Body of pancreas (tissue), 4 donors: ENCODE data around the gene DCAF10. TPM values are rescaled to one million over a fixed set of nuclear protein-coding genes. Genes with fewer than 3 reads are reported as not detected.

Experiments
- ATAC-seq: fragments of 150-250 bp; one replicate; pipeline ENCODE4 v1.9.1; 2016
- DNase-seq, 4 donors: peaks; one replicate each; pipeline ENCODE4 v3.0.0-alpha.2; 2019
- H3K27ac ChIP-seq, 4 donors: fragments of 200-600 bp; sonication (generic); 1 replicate in 3 of 4; 2 replicates in 1 of 4; pipeline versions ENCODE4 v1.5.1 to v1.6.1; 2016 to 2019; ENCODE audit warnings: mild to moderate bottlenecking in 1 of 4, mixed read lengths in 1 of 4, moderate library complexity in 1 of 4
- H3K27me3 ChIP-seq, 2 donors: fragments of 200-600 bp; sonication (generic); one replicate each; pipeline ENCODE4 v1.6.0; 2016; ENCODE audit warnings: mild to moderate bottlenecking in 1 of 2
- H3K36me3 ChIP-seq, 2 donors: fragments of 200-600 bp; sonication (generic); replicated peaks in 1 of 2; 2 replicates each; pipeline ENCODE4 v1.5.1; 2016; ENCODE audit warnings: low read depth in 2 of 2; ENCODE audit not compliant: insufficient read depth in 1 of 2
- H3K4me1 ChIP-seq: fragments of 200-600 bp; sonication (generic); one replicate; pipeline ENCODE4 v1.6.0; 2016
- H3K4me3 ChIP-seq, 2 donors: fragments of 200-600 bp; sonication (generic); 1 replicate in 1 of 2; 2 replicates in 1 of 2; pipeline ENCODE4 v1.5.1; 2016 to 2019
- H3K9me3 ChIP-seq, 3 donors: fragments of 200-600 bp; sonication (generic); 1 replicate in 2 of 3; 2 replicates in 1 of 3; pipeline ENCODE4 v1.5.1; 2016
- POLR2A ChIP-seq, 3 donors: fragments of 450-650 bp; IDR thresholded peaks; one replicate each; pipeline ENCODE4 v1.6.1; 2016; ENCODE audit warnings: antibody characterized with exemption in 3 of 3, mild to moderate bottlenecking in 2 of 3
- WGBS, 2 donors: methylation state at CpG; one replicate each; pipeline ENCODE4 v1.1.5; 2017; 5-methylcytosine and 5-hydroxymethylcytosine counted together
- intact Hi-C: fragments of 100-400 bp; cut with DNase I; formaldehyde crosslinking; loops from one replicate; pipeline ENCODE4 v1.15.1; 2023
- total RNA-seq, 2 donors: library from RNA; depleted of rRNA; stranded (reverse); fragments of >200 nt; gene quantifications; one replicate each; pipeline ENCODE4 v1.1.0, GENCODE V29; 2016
- TF ChIP-seq, protein P1 (sequence below), 7 experiments: fragments of 450-650 bp in 4 of 7; fragments of 200-600 bp in 3 of 7; sonication (generic) in 3 of 7; IDR thresholded peaks; one replicate each; pipeline ENCODE4 v1.5.1; 2016 to 2019; ENCODE audit warnings: antibody characterized with exemption in 7 of 7

DCAF10 gene
- total RNA-seq, 2 donors from 2014 or later, result 12.7 to 14.5 TPM

DNA sequence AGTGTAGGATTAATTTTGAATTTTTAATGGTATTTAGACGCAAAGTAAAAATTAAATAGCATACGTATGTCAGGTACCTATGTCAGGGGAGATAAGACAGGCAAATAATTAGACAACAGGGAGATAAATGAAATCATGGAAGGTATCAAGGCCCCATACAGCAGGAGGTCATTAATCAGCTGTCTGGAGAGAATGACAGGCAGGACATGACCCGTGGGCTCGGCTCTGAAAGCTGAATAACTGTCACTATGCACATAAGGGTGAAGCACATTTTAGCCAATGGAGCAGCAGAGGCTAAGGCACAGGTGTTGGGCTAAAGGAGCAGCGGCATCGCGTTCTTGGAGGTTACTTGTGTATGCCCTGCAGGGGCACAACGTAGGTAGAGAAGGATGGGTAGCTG is 91.5 kb downstream of the DCAF10 start:
- Histone ChIP-seq H3K27ac (no peak overlapping the region), H3K9me3 (no peaks in the 10 kb centered on the region), H3K27me3 (no peaks in the 10 kb centered on the region), H3K4me1 (no peaks in the 10 kb centered on the region), H3K36me3 (peaks cover 12 to 14% of the 10 kb centered on the region in 2 donors), H3K4me3 (no peak overlapping the region)
- no peak for DNase-seq
- intact Hi-C loops, result no loop called here
- no peak for ATAC-seq
- TF ChIP-seq POLR2A (IDR thresholded peaks at IDR 0.05), result no peak
- TF ChIP-seq, protein P1, sequence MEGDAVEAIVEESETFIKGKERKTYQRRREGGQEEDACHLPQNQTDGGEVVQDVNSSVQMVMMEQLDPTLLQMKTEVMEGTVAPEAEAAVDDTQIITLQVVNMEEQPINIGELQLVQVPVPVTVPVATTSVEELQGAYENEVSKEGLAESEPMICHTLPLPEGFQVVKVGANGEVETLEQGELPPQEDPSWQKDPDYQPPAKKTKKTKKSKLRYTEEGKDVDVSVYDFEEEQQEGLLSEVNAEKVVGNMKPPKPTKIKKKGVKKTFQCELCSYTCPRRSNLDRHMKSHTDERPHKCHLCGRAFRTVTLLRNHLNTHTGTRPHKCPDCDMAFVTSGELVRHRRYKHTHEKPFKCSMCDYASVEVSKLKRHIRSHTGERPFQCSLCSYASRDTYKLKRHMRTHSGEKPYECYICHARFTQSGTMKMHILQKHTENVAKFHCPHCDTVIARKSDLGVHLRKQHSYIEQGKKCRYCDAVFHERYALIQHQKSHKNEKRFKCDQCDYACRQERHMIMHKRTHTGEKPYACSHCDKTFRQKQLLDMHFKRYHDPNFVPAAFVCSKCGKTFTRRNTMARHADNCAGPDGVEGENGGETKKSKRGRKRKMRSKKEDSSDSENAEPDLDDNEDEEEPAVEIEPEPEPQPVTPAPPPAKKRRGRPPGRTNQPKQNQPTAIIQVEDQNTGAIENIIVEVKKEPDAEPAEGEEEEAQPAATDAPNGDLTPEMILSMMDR (IDR thresholded peaks at IDR 0.05), result no peak
- WGBS, 2 donors, result 73 to 77% methylated on average over 8 of the region's 8 CpGs

DNA sequence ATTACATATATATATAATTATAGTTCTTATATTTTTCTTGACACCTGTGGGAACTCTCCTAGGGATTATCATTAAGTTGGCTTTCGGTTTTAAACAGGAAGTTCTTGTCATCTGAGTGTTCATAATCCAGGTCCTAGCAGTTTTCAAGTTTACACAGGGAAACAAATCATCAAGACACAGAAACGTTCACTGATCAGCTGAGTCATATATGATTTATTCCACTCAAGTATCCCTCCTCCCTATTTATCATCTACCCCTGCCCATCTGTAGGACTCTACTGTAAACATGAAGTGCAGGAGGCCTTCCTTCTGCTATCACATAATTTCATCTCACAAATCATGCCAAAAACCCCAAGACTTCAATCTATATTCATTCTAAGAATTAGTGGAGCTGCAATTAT is 97.1 kb downstream of the DCAF10 start:
- intact Hi-C loops, result no loop called here
- H3K36me3 ChIP-seq, result peaks cover 14 to 20% of the 10 kb centered on the region in 2 donors
- WGBS, 2 donors, result 51 to 55% methylated on average over 2 of the region's 2 CpGs
- H3K9me3 ChIP-seq, result no peaks in the 10 kb centered on the region
- ATAC-seq, result no peak
- H3K4me1 ChIP-seq, result peaks cover 14% of the 10 kb centered on the region
- DNase-seq, result no peak
- no peak overlapping the region for H3K27ac ChIP-seq
- TF ChIP-seq POLR2A (IDR thresholded peaks at IDR 0.05), result no peak
- no peaks in the 10 kb centered on the region for H3K27me3 ChIP-seq
- H3K4me3 ChIP-seq, result no peak overlapping the region

DNA sequence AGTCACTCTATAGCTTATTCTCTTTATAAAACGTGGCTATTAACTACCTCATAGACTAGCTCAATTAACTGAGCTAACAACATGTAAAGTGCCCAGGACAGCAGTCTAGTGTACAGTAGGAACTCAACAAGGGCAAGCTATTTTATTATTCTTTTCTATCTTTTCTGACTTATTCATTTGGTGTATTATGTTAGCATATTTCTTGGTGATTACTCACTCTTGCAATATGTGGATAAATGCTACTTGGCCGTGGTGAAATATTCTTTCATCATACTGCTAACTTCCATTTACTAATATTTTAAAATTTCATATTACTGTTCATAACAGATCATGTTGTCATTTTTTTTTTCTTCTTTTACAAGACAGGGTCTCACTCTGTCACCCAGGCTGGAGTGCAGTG is 98.4 kb downstream of the DCAF10 start:
- intact Hi-C loops, result no loop called here
- no peaks in the 10 kb centered on the region for H3K9me3 ChIP-seq
- TF ChIP-seq, protein P1 (IDR thresholded peaks at IDR 0.05), result no peak
- TF ChIP-seq POLR2A (IDR thresholded peaks at IDR 0.05), result no peak
- DNase-seq (no peak), ATAC-seq (no peak)
- H3K4me1 ChIP-seq, result peaks cover 20% of the 10 kb centered on the region
- H3K4me3 ChIP-seq, result no peak overlapping the region
- H3K27ac ChIP-seq, result no peak overlapping the region
- 80 to 85% methylated on average over 2 of the region's 2 CpGs for WGBS, 2 donors
- peaks cover 14 to 20% of the 10 kb centered on the region in 2 donors for H3K36me3 ChIP-seq
- H3K27me3 ChIP-seq, result no peaks in the 10 kb centered on the region

DNA sequence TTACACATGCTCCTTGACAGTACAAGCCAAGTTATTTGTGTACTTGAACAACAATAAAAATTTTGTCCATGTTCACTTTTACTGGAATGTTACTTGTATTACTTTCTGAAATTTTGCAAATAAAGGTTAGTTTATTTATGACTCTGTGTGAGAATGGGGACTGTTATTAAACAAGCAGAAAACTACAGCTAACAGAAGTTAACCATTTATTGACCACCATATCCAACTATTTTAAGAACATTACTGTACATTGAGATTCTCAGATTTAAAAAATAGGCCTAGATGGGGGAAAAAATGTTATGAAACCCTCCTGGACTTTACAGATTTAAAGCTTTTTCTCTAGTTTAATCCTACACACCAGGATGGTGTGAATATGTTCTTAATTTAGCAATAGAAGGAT is 101.5 kb downstream of the DCAF10 start:
- Histone ChIP-seq H3K36me3 (peaks cover 0 to 8% of the 10 kb centered on the region in 2 donors), H3K27ac (no peak overlapping the region), H3K9me3 (no peaks in the 10 kb centered on the region), H3K4me1 (peaks cover 30% of the 10 kb centered on the region), H3K4me3 (no peak overlapping the region), H3K27me3 (no peaks in the 10 kb centered on the region)
- DNase-seq, result no peak
- ATAC-seq, result no peak
- no peak for TF ChIP-seq POLR2A (IDR thresholded peaks at IDR 0.05)
- TF ChIP-seq, protein P1 (IDR thresholded peaks at IDR 0.05), result no peak
- intact Hi-C loops, result no loop called here

DNA sequence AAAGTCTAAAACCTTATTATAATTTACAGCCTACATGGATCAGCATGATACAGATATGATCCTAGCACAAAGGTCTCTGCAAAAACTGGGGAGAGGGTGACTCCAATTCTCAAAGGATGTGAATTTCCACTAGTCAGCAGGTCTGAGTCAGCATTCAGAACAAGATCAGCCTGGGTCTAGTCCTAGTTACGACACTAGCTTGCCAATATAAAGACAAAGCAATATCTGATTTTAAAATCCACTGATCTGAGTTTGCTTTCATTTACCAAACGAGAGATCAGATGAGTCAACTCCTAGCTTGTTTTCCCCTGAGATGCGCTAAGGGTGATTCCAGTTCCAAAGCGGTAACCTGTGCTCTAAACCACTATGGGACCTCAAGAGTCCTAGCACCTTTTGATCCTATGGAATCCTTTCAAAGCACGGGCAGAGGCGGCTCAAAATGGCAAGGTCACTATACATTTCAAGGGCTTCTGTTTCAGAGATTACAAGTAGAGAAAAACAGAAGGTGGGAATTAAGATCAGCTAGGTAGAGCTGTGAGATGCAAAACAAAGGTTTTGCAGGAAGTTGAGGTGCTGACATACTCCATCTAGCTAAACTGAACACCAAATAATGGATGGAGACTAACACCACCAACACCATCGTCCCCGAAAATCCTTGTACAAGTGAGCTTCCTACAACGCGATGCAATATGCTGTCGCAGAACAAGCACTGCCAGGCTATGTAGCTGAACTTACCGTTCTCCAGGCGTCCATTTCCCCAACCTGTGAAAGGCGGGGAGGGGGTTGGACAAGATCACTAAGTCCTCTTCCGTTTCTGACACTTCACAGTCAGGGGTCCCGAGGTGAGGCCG is 102.4 kb downstream of the DCAF10 start:
- 5 to 7% methylated on average over 8 to 17 of the region's 17 CpGs for WGBS, 2 donors
- peak; percentile 1 for ATAC-seq

More for the DNA sequence above, 102.4 kb downstream of the DCAF10 start:
- H3K27ac ChIP-seq, result peak overlapping the region; percentile 75 to 89 (median 88)
- DNase-seq, result no peak
- H3K9me3 ChIP-seq, result no peaks in the 10 kb centered on the region
- H3K27me3 ChIP-seq, result no peaks in the 10 kb centered on the region
- no peak for TF ChIP-seq POLR2A (IDR thresholded peaks at IDR 0.05)
- TF ChIP-seq, protein P1 (IDR thresholded peaks at IDR 0.05), result no peak
- intact Hi-C loops, result no loop called here
- peak overlapping the region; percentile 75 to 98 for H3K4me3 ChIP-seq
- H3K4me1 ChIP-seq, result peaks cover 30% of the 10 kb centered on the region
- H3K36me3 ChIP-seq, result peaks cover 0 to 8% of the 10 kb centered on the region in 2 donors
